HG02852 (cell line): Measurements from ENCODE around the gene HTR3A.
"Not testable (repeated sequence)": the region's sequence is repeated elsewhere in the genome, so short reads cannot be mapped to it uniquely, and the experiment has no call there.

Experiments used
- ATAC-seq: cut with Tn5 transposase; IDR thresholded peaks from one replicate; pipeline ENCODE4 v1.9.1; 2021; ENCODE audit warnings: mild to moderate bottlenecking, moderate library complexity; ENCODE audit not compliant: unreplicated experiment

Gene HTR3A

DNA sequence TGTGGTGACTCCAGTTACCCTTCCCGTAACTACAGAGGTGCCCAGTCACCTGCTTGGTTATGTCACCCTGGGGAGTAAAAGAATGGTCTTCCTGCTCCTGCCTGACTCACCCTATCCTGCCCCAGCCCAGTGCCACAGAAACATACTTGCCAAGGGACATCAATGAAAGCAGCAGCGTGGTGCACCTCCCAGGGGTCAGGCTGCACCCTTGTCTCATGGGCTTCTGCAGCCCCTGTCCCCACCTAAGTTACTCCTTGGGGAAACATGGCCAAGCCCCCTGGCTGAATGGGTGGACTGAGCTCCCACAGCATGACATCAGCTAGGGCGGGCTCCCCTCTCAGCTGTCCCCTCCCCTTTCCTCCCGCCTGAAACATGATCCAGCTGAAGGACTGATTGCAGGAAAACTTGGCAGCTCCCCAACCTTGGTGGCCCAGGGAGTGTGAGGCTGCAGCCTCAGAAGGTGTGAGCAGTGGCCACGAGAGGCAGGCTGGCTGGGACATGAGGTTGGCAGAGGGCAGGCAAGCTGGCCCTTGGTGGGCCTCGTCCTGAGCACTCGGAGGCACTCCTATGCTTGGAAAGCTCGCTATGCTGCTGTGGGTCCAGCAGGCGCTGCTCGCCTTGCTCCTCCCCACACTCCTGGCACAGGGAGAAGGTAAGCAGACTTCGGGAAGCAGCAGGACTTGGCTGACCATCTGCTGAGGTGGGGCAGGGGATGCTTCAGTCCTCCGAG is at the start of gene HTR3A:
Gene HTR3A (plus strand): TSS at position 368 of the 730 bp plus-strand sequence. CDS start 218 bp downstream, at position 586.
- no peak for ATAC-seq

DNA sequence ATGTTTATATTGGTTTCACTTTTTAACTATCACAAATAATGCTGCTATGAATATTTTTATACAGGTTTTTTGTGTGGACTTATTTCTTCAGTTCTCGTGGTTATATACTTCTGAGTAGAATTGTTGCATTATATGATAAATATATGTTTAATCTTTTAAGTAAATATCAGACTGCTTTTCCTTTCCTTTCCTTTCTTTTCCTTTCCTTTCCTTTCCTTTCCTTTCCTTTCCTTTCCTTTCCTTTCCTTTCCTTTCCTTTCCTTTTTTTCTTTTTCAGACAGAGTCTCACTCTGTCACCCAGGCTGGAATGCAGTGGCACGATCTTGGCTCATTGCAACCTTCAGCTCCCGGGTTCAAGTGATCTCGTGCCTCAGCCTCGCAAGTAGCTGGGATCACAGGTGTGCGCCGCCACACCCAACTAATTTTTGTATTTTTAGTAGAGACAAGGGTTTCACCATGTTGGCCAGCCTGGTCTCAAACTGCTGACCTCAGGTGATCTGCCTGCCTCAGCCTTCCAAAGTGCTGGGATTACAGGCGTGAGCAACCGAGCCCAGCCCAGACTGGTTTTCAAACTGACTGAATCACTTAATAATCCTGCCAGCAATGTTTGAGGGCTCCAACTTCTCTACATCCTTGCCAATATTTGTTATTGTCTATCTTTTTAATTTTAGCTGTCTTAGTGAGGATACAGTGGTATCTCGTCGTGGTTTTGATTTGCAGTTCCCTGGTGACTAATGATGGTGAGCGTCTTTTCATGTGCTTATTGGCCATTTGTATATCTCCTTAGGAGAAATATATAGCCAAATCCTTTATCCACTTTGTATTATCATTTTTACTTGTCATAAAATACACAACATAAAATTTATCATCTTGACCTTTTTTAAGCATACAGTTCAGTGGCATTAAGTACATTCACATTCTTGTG is 48.4 kb upstream of the HTR3A start:
- no peak for ATAC-seq

DNA sequence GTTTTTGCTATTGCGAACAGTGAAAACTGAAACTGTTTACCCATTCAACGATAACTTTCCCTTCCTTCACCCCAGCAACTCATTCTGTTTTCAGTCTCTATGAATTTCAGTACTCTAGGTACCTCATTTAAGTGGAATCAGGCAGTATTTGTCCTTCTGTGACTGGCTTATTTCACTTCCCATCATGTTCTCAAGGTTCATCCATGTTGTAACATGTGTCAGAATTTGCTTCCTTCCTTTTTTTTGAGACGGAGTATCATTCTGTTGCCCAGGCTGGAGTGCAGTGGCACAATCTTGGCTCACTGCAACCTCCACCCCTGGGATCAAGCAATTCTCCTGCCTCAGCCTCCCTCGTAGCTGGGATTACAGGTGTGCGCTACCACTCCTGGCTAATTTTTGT is 46.6 kb upstream of the HTR3A start:
- no peak for ATAC-seq

DNA sequence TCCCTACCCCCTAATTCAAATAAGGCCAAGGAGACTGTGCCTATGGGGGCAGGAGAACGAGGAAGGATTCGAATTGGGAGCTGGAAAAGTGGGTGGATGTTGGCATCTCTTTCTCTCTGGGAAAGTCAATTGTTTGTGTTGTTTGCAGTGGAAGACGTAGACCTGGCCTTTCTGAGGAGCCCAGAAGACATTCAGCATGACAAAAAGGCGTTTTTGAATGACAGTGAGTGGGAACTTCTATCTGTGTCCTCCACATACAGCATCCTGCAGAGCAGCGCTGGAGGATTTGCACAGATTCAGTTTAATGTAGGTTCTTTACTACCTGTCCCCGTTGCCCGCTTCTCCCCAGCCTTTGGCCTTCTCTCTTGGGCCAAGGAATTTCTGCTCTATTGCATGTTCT is 42.1 kb upstream of the HTR3A start:
- no peak for ATAC-seq

DNA sequence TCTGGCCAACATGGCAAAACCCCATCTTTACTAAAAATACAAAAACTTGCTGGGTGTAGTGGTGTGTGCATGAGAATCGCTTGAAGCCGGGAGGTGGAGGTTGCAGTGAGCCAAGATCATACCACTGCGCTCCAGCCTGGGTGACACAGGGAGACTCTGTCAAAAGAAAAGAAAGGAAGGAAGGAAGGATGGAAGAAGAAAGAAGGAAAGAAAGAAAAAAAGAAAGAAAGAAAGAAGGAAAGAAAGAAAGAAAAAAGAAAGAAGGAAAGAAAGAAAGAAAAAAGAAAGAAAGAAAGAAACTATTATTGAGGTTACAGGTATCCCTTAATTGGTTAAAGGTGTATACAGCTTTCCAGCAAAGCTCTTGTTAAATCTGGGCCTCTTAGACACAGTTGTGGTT is 40.7 kb upstream of the HTR3A start:
- not testable (repeated sequence) for ATAC-seq

DNA sequence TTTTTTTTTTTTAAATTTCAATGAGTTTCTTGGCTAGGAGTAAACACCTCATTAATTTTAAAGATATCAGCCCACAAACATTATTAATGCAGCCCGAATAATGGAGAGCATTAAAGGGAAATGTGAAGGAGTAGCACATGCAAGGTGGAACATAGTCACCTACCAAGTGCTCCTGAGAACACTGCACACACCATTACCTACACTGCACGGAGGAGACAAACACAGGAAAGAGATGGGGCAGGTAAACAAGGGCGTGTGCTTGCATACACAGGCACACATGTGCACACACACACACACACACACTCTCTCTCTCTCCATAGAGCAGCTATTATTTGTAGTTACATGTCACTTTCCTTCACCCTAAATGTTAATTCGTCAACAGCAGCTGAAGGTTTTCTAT is 40.1 kb upstream of the HTR3A start:
- ATAC-seq = no peak

DNA sequence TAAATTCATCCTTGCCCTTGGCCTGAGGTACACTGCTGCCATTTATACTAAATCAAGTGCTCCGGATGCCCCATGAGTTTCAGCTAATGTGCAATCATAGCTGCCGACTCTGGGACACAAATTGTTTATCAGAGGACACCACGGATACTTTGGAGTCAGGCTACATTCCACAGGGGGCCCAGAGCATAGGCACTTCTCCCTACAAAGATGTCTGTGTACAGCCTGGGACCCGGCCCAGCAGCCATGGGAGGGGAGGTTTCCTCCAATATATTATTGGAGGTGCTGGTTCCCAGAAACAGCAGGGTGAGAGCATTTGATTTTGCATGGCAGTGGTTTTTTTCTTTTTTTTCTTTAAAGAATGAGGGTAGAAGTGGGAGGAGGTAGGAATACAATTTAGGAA is 39.0 kb upstream of the HTR3A start:
- no peak for ATAC-seq

DNA sequence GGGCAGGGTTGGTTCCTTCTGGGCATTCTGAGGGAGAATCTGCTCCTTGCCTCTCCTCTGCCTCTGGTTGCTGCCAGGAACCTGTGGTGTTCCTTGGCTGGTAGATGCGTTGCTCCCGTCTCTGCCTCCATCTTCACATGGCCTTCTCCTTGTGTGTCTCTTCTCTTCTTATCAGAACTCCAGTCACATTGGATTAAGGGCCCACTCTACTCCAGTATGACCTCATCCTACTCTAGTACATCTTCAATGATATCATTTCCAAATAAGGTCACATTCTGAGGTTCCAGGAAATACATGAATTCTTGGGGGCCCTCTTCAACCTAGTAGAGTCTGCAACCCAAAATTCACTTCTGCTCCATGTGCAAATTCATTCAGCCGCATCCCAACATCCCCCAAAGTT is 37.0 kb upstream of the HTR3A start:
- no peak for ATAC-seq

DNA sequence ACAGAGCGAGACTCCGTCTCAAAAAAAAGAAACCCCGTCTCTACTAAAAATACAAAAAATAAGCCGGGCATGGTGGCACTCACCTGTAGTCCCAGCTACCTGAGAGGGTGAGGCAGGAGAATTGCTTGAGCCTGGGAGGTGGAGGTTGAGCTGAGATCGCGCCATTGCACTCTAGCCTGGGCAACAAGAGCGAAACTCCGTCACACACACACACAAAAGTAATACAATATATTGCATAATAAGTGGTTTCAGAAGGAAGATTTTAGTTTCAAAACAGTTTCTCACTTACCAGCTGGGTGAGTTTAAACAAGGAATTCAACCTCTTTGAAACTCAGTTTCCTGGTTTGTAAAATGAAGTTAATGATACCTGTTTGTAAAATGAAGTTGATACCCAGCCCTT is 32.7 kb upstream of the HTR3A start:
- ATAC-seq = no peak

DNA sequence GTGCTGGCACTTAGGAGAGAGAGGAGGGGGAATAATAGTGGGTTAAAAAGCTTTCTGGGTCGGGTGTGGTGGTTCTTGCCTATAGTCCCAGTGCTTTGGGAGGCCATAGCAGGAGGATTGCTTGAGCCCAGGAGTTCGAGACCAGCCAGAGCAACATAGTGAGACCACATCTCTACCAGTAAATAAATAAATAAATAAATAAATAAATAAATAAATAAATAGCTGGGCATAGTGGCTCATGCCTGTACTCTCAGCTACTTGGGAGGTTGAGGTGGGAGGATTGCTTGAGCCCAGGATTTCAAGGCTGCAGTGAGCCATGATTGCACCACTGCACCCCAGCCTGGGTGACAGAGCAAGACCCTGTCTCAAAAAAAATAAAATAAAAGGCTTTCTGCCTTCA is 28.7 kb upstream of the HTR3A start:
- ATAC-seq = not testable (repeated sequence)

DNA sequence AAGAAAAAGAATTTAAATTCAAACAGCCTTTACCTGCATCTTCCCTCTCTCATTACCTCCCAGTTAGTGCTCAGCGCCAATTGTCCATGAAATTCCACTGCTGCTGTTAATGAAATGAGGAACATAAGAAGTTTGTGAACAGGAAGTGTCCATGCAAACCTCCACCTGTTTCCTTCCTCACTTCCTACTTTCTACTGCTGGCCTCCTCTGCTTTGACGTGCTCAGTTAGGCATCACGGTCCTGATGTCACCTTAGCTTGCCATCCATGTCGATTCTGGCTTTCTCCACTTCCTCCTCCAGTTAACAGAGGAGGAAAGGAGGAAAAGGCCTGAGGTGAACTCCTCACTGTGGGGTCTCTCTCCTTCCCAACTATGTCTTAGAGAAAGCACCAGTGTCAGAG is 26.9 kb upstream of the HTR3A start:
- ATAC-seq = no peak

DNA sequence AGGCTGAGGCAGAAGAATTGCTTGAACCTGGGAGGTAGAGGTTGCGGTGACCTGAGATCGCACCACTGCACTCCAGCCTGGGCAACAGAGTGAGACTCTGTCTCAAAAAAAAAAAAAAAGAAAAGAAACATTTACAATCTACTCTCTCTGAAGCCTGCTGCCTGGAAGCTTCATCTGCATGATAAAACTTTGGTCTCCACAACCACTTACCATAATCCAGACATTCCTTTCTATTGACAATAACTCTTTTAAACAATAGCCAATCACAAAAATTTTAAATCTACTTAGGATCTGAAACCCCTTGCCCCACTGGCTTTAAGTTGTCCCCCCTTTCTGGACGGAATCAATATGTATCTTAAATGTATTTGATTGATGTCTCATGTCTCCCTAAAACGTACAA is 25.0 kb upstream of the HTR3A start:
- ATAC-seq = no peak

DNA sequence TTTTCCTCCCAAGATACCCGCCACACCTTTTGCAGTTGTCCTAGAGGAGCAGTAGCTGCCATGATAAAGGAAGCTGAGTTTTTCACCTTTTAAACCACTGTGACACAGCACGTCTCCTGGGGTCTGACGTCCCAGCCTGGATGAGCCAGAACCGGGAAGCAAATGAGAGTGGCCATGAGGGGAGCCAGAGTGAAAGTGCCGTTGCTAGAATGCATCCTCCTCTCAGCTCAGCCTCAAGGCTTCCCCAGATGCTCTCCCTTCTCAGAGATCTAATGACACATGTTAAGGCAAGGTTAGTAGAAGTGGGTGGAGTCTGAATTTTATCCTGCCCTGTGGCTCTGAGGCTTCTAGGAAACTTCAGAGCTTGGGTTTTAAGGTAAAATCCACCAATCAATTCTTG is 23.4 kb upstream of the HTR3A start:
- ATAC-seq = no peak

DNA sequence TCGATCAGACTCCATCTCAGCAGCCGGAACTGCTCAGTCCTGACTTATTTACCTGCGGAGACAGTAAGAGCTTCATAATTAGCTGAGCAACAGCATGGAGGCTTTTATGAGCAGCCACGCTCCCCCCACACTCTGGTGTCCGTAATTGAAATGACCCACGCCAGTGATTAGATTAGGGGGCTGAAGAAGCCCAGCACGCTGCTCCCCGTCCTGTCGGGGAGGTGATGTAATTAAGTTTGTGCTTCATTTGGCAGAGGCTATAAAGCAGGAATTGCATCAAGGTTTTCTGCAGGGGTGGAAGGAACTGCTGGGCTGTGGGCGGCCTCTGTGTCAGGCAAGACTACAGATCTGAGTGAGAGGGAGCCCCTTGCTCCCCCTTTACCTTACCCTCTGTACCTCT is 22.8 kb upstream of the HTR3A start:
- ATAC-seq = no peak

DNA sequence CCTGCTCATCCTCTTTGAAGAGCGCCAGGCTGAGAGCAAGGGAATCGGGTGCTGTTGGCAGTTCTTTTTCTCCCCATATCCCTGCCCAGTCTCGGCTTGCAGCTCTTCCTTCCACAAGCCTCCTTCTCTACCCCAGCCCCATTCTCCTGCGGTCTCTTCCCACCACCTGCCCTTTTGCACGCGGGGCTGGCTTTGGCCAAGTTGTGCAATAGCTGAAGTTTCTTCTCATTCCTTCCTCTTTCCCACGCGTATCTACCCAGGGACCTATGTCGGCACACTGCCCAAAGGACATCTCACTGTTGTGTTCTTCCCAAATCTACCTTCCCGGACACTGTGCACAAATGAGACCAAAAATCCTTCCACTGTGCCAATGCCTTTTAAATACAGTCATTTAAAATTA is 22.3 kb upstream of the HTR3A start:
- ATAC-seq = no peak

DNA sequence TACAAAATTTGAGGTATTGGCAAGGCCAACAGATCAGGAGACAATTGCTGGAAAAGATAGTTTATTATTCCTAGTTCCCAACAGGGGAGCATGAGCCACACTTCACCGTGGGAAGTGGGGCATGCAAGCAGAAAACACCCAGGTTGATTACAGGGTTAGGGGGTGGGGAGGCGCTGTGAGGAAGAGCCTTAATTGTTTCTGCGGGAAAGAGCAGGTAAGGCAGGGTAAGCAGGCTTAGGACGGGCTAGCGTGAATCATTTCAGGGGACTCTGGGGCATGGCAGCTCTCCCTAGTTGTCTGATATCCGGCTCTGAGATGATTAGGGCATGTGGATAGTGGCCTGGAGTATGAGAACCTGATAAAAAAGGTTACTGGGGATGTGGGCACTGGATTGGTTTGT is 20.7 kb upstream of the HTR3A start:
- ATAC-seq = no peak

DNA sequence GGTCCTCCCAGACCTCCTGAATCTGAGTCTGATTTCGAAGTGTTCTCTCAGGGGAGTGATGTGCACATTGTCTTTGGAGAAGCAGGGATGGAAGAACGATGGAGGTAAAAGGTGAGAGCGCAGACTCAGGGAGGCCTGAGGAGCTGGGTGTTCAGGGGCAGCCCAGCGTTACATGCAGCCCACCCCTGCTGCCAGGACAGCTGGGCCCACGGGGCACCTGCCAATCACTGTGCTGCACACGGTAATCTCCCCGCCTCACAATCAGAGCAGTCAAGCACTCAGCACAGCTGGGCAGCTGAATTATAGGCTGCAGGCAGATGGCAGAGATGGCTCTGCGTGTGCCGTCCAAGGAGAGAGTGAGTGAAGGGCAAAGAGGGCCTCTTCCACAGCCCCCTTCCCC is 17.9 kb upstream of the HTR3A start:
- ATAC-seq = no peak

DNA sequence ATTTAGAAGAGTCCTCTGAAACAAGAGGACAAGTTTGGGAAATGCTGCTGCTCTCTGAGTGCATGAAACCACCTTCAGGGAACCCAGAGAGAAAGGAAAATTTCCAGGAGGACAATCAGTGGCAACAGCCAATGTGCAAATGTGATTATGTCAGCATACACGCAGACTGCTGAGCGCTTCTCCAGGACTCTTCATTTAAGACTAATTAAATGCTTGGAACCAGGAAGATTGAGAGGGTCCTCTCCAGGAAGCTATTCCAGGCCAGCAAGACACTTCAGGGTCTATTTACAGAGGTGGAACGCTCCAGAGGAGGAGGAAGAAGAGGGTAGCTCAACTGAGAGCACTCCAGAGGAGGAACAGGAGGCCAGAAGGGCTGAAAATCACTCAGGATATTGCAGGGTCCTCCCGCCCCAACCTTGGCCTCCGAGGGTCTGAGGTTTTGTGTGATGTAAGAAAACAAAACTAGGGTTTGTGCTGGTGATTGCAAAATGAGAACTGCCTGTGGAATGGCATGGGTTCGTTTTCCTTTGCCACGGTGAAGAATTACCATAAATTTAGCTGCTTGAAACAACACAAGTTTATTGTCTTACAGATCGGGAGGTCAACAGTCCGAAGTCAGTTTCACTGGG is 14.1 kb upstream of the HTR3A start:
- ATAC-seq = no peak

DNA sequence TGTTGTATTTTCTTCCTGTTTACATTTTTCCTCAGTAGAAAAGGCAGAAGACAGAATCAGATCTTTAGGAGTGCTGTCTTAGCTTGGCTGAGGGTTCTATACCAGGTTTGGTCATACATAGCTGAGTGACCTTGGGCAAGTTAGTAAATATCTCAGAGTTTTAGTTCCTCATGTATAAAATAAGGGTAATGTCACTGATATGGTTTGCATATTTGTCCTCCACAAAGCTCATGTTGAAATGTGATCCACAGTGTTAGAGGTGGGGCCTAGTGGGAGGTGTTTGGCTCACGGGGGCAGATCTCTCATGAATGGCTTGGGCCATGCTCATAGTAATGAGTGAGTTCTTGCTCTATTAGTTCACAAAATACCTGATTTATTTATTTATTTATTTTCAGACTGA is 7.5 kb upstream of the HTR3A start:
- ATAC-seq = no peak

DNA sequence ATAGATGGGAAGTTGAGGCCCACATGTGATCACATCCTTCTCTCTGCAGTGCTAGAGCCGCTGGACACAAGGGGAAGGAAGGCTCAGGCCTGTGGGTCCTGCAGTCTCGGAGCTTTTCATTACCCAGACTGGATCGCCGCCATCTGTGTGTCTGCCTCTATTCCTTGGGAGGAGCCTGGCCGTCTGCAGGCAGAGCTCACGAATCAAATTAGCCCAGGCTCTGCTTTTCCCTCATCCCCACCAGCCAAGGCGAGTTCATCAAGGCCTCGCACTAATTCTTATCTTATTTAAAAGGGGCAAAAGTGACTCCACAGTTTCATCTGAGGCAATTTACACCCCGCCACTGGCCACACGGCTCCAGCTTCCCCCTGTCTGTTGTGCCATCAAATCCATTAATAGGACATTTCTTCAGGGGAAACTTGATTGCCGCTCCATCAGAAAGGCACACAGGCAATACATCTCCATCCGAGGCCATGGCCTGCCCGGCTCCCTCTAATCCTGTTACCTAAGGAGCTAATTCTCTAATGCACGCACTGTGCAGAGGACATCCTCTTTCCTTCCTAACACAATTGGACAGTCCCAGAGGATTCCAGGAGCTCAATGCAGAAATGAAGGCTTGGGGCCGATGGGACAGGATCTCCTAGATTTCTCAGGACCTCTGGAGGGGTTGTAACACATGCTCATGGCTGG is 3.3 kb upstream of the HTR3A start:
- no peak for ATAC-seq

DNA sequence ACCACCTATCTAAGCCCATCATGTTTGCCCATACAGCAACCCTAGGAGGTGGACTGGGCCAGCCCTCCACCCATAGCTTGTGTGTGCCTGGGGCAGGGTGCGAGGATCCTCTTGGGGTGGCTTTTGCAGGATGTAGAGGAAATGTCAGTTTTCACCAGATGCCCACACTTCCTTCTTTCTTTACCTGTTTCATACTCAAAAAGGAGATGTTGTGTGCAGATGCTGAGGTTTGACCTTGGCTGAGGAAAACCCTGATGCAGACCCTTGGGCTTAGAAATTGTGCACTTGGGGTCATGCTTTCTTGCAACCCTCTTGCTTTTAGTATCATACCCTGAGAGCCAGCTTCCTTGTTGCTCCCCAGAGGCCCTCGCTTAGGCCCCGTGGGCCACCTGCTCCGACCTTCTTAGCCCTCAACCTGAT is 2.2 kb downstream of the HTR3A start:
- no peak for ATAC-seq
